Tibial artery (tissue), 4 donors: ENCODE measurements around the gene CFAP92.
A peak's percentile ranks its signal among the peaks of the same experiment; 100 is the strongest.
"Not testable (repeated sequence)": the region's sequence is repeated elsewhere in the genome, so short reads cannot be mapped to it uniquely, and the experiment has no call there.

ENCODE experiments used
- DNase-seq, 2 donors: peaks; one replicate each; pipeline ENCODE4 v3.0.0-alpha.2; 2019
- H3K27ac ChIP-seq, 2 donors: fragments of 200-600 bp; sonication (generic) in 1 of 2; 1 replicate in 1 of 2; 2 replicates in 1 of 2; pipeline ENCODE4 v1.5.1; 2018 to 2019; ENCODE audit warnings: mild to moderate bottlenecking in 1 of 2
- H3K27me3 ChIP-seq, 2 donors: fragments of 200-600 bp; sonication (generic) in 1 of 2; one replicate each; pipeline versions ENCODE4 v1.5.1 to v1.6.0; 2016 to 2019
- H3K36me3 ChIP-seq, 3 donors: fragments of 200-600 bp; sonication (generic) in 2 of 3; one replicate each; pipeline ENCODE4 v1.5.1; 2016 to 2019; ENCODE audit warnings: mild to moderate bottlenecking in 2 of 3
- H3K4me1 ChIP-seq, 4 donors: fragments of 200-600 bp; sonication (generic) in 2 of 4; 1 replicate in 3 of 4; 2 replicates in 1 of 4; pipeline ENCODE4 v1.5.1; 2016 to 2019
- H3K4me3 ChIP-seq, 2 donors: fragments of 200-600 bp; sonication (generic) in 1 of 2; 1 replicate in 1 of 2; 2 replicates in 1 of 2; pipeline ENCODE4 v1.5.1; 2018 to 2019; ENCODE audit warnings: mild to moderate bottlenecking in 2 of 2
- H3K9me3 ChIP-seq, 3 donors: fragments of 200-600 bp; sonication (generic) in 1 of 3; one replicate each; pipeline ENCODE4 v1.5.1; 2016 to 2019
- CTCF ChIP-seq, 2 experiments: fragments of 200-600 bp in 1 of 2; fragments of 450-650 bp in 1 of 2; IDR thresholded peaks; one replicate each; pipeline ENCODE4 v1.5.1; 2017 to 2019; ENCODE audit warnings: antibody characterized with exemption in 2 of 2, mild to moderate bottlenecking in 1 of 2, moderate library complexity in 1 of 2
- intact Hi-C: fragments of 100-400 bp; cut with DNase I; formaldehyde crosslinking; loops from one replicate; pipeline ENCODE4 v1.15.0; 2023; ENCODE audit warnings: low total_unique reads

Gene CFAP92

GRCh38 chr3:128884992-128885391, 108.9 kb downstream of the CFAP92 start:
- no peak for TF ChIP-seq CTCF (IDR thresholded peaks at IDR 0.05)
- Histone ChIP-seq H3K36me3 (peaks cover 9 to 58% (median 10%) of the 10 kb centered on the region in 3 donors), H3K4me1 (peaks cover 0 to 26% (median 15%) of the 10 kb centered on the region in 4 donors)

GRCh38 chr3:128882719-128883118, 111.2 kb downstream of the CFAP92 start:
- H3K4me1 ChIP-seq, result peaks cover 0 to 38% (median 27%) of the 10 kb centered on the region in 4 donors
- no peaks in the 10 kb centered on the region for H3K9me3 ChIP-seq
- intact Hi-C loops, result no loop called here
- DNase-seq, result no peak
- TF ChIP-seq CTCF (IDR thresholded peaks at IDR 0.05), result no peak
- no peak overlapping the region for H3K27ac ChIP-seq
- H3K4me3 ChIP-seq, result no peak overlapping the region
- peaks cover 9 to 39% (median 10%) of the 10 kb centered on the region in 3 donors for H3K36me3 ChIP-seq
- no peaks in the 10 kb centered on the region for H3K27me3 ChIP-seq

More at GRCh38 chr3:128884992-128885391, 108.9 kb downstream of the CFAP92 start:
- intact Hi-C loops, result no loop called here
- DNase-seq, result no peak
- Histone ChIP-seq H3K9me3 (no peaks in the 10 kb centered on the region), H3K27ac (no peak overlapping the region), H3K27me3 (no peaks in the 10 kb centered on the region), H3K4me3 (no peak overlapping the region)

- H3K36me3 ChIP-seq, result peaks cover 5 to 29% (median 5%) of the 10 kb centered on the region in 3 donors
- peaks cover 0 to 42% (median 28%) of the 10 kb centered on the region in 4 donors for H3K4me1 ChIP-seq
- no peak for DNase-seq
Measured at GRCh38 chr3:128881576-128881975, 112.3 kb downstream of the CFAP92 start.

GRCh38 chr3:128880455-128880854, 113.4 kb downstream of the CFAP92 start:
- H3K9me3 ChIP-seq, H3K27me3 ChIP-seq, DNase-seq, intact Hi-C loops: not testable (repeated sequence)
- H3K36me3 ChIP-seq, result peaks cover 5 to 18% (median 5%) of the 10 kb centered on the region in 3 donors
- peak overlapping the region in 1 of 2 donors; percentile 96 for H3K27ac ChIP-seq
- peaks cover 0 to 42% (median 28%) of the 10 kb centered on the region in 4 donors for H3K4me1 ChIP-seq
- H3K4me3 ChIP-seq, result peak overlapping the region; percentile 74 to 76

More at GRCh38 chr3:128881576-128881975, 112.3 kb downstream of the CFAP92 start:
- no peak overlapping the region for H3K4me3 ChIP-seq
- no peak for TF ChIP-seq CTCF (IDR thresholded peaks at IDR 0.05)
- H3K27ac ChIP-seq, result no peak overlapping the region
- no peaks in the 10 kb centered on the region for H3K9me3 ChIP-seq
- intact Hi-C loops, result no loop called here
- H3K27me3 ChIP-seq, result no peaks in the 10 kb centered on the region

GRCh38 chr3:128879991-128880390, 113.9 kb downstream of the CFAP92 start:
- H3K27ac ChIP-seq, result peak overlapping the region; percentile 91 to 96

More at GRCh38 chr3:128879991-128880390, 113.9 kb downstream of the CFAP92 start:
- Histone ChIP-seq H3K4me3 (peak overlapping the region; percentile 74 to 76), H3K27me3 (no peaks in the 10 kb centered on the region), H3K36me3 (peaks cover 3 to 14% (median 5%) of the 10 kb centered on the region in 3 donors), H3K9me3 (no peaks in the 10 kb centered on the region), H3K4me1 (peaks cover 0 to 42% (median 28%) of the 10 kb centered on the region in 4 donors)
- intact Hi-C loops, result loop anchor here (5.0 to 10.0 kb wide), 3 partner anchors 155 to 265 kb away; partner anchors contain the start of gene RAB7A
- DNase-seq, result no peak
- no peak for TF ChIP-seq CTCF (IDR thresholded peaks at IDR 0.05)
